K562 (cell line): ENCODE data around the gene FAM149B1. TPM values are rescaled to one million over a fixed set of nuclear protein-coding genes. Genes with fewer than 3 reads are reported as not detected.

ENCODE experiments used
- BHLHE40 ChIP-seq: IDR thresholded peaks from 2 replicates; pipeline ENCODE4 v1.6.1; 2011; ENCODE audit warnings: low read length, improper control_type of control experiment
- CBX2 ChIP-seq: fragments of 200-600 bp; sonication (generic); IDR thresholded peaks from one replicate; pipeline ENCODE4 v1.6.1; 2012; ENCODE audit warnings: mild to moderate bottlenecking, low read length, inconsistent platforms; ENCODE audit not compliant: insufficient read depth, poor library complexity, severe bottlenecking
- FOXJ2 ChIP-seq: fragments of 200-800 bp; sonication (Bioruptor generic); IDR thresholded peaks from 2 replicates; pipeline ENCODE4 v1.6.1; 2016; ENCODE audit warnings: missing genetic modification characterization, missing compliant biosample characterization
- HDAC3 ChIP-seq: fragments of 450-650 bp; IDR thresholded peaks from 2 replicates; pipeline ENCODE4 v1.6.1; 2018; ENCODE audit warnings: borderline replicate concordance, mild to moderate bottlenecking, moderate library complexity; ENCODE audit not compliant: partially characterized antibody
- HLTF ChIP-seq: fragments of 450-650 bp; IDR thresholded peaks from 2 replicates; pipeline ENCODE4 v1.6.1; 2016
- HMGN3 ChIP-seq: IDR thresholded peaks from 2 replicates; pipeline ENCODE4 v1.6.1; 2011; ENCODE audit warnings: borderline replicate concordance, low read depth, mild to moderate bottlenecking, mixed read lengths, low read length; ENCODE audit not compliant: insufficient read length; ENCODE audit errors: extremely low read depth
- HOMEZ ChIP-seq: fragments of 250-450 bp; sonication (Bioruptor Pico); IDR thresholded peaks from 2 replicates; pipeline ENCODE4 v1.4.0; 2020; ENCODE audit warnings: mild to moderate bottlenecking, moderate library complexity
- MCM3 ChIP-seq: fragments of 450-650 bp; IDR thresholded peaks from 2 replicates; pipeline ENCODE4 v1.6.1; 2016
- MXI1 ChIP-seq: IDR thresholded peaks from 2 replicates; pipeline ENCODE4 v1.6.1; 2011; ENCODE audit warnings: low read depth, mild to moderate bottlenecking, improper control_type of control experiment, low read length
- NCOA4 ChIP-seq: fragments of 450-650 bp; IDR thresholded peaks from 2 replicates; pipeline ENCODE4 v1.6.1; 2018; ENCODE audit warnings: mild to moderate bottlenecking; ENCODE audit not compliant: partially characterized antibody
- NELFE ChIP-seq: IDR thresholded peaks from 2 replicates; pipeline ENCODE4 v1.6.1; 2011; ENCODE audit warnings: mild to moderate bottlenecking; ENCODE audit not compliant: insufficient read depth, insufficient read length
- PYGO2 ChIP-seq: fragments of 450-650 bp; IDR thresholded peaks from 2 replicates; pipeline ENCODE4 v1.6.1; 2016; ENCODE audit warnings: mild to moderate bottlenecking, missing genetic modification characterization, moderate library complexity, missing compliant biosample characterization
- RB1 ChIP-seq: fragments of 450-650 bp; IDR thresholded peaks from 2 replicates; pipeline ENCODE4 v1.6.1; 2017; ENCODE audit warnings: low read depth, mild to moderate bottlenecking
- SMARCB1 ChIP-seq: IDR thresholded peaks from 2 replicates; pipeline ENCODE4 v1.6.1; 2011; ENCODE audit warnings: improper control_type of control experiment, low read depth; ENCODE audit not compliant: insufficient read length
- SMARCC2 ChIP-seq: fragments of 450-650 bp; IDR thresholded peaks from 2 replicates; pipeline ENCODE4 v1.6.1; 2017; ENCODE audit warnings: antibody characterized with exemption, moderate library complexity, mild to moderate bottlenecking, low read depth
- THAP12 ChIP-seq: fragments of 250-450 bp; sonication (Bioruptor Pico); IDR thresholded peaks from 2 replicates; pipeline ENCODE4 v1.9.0; 2021; ENCODE audit warnings: mild to moderate bottlenecking, inconsistent platforms
- ZNF212 ChIP-seq: fragments of 450-650 bp; formaldehyde crosslinking; IDR thresholded peaks from 2 replicates; pipeline ENCODE4 v1.4.0; 2020; ENCODE audit warnings: mild to moderate bottlenecking
- ZNF644 ChIP-seq: fragments of 200-800 bp; sonication (Bioruptor generic); IDR thresholded peaks from 2 replicates; pipeline ENCODE4 v1.6.1; 2016; ENCODE audit warnings: low read depth, missing genetic modification characterization, missing compliant biosample characterization
- polyA plus RNA-seq, 8 experiments: library from polyadenylated mRNA; depleted of rRNA in 4 of 8; stranded (reverse) in 5 of 8; unstranded in 3 of 8; fragments of >200 nt; fragmentation: Nextera tagmentation in 2 of 8; fragmentation: Illumina TruSeq in 1 of 8; extraction: Ambion mirVana in 2 of 8; extraction: Trizol in 1 of 8; gene quantifications; 2 replicates each; pipeline versions ENCODE4 v1.2.1 to v1.2.3, GENCODE V29; 2011 to 2014; ENCODE audit warnings: inconsistent platforms in 1 of 8, missing spikeins in 1 of 8
- total RNA-seq, 7 experiments: library from RNA; depleted of rRNA in 6 of 7; stranded (reverse); fragments of >200 nt in 6 of 7; fragmentation: Illumina TruSeq in 2 of 7; extraction: Trizol in 2 of 7; gene quantifications; 2 replicates each; pipeline versions ENCODE4 v1.2.1 to v1.2.3, GENCODE V29; 2011 to 2021; ENCODE audit warnings: low replicate concordance in 1 of 7
- TF ChIP-seq, protein P1 (sequence below): fragments of 150-350 bp; IDR thresholded peaks from 2 replicates; pipeline ENCODE4 v1.6.1; 2014; ENCODE audit warnings: low read depth, mild to moderate bottlenecking, low read length, borderline replicate concordance
- TF ChIP-seq, protein P2 (sequence below), 2 experiments: fragments of 450-650 bp in 1 of 2; sonication (generic) in 1 of 2; formaldehyde crosslinking; conservative IDR thresholded peaks; 2 replicates each; pipeline versions ENCODE4 v1.4.0 to v1.8.1; 2020 to 2022; ENCODE audit warnings: mild to moderate bottlenecking in 1 of 2, missing genetic modification reagents in 1 of 2
- TF ChIP-seq, protein P3 (sequence below): fragments of 450-650 bp; IDR thresholded peaks from 2 replicates; pipeline ENCODE4 v1.6.1; 2016; ENCODE audit warnings: missing biosample characterization, missing genetic modification characterization

FAM149B1 gene
- total and polyA plus RNA-seq, 9 of the 15 experiments (the other 6 are each of a cell fraction or from before 2014, with no cell fraction given), result 4.2 to 18.5 (median 9.3) TPM

GRCh38 chr10:73253225-73253555 is 85.3 kb downstream of the FAM149B1 start (continued):
- TF ChIP-seq THAP12 (CRISPR knock-in tag) (no peak), ZNF212 (CRISPR knock-in tag) (no peak), MXI1 (no peak), SMARCC2 (no peak), HOMEZ (no peak), PYGO2 (tag) (no peak), CBX2 (no peak), BHLHE40 (no peak), NELFE (no peak), NCOA4 (no peak), FOXJ2 (tag) (no peak), SMARCB1 (no peak), HLTF (no peak), HDAC3 (no peak), RB1 (no peak), MCM3 (no peak), ZNF644 (tag) (no peak), HMGN3 (no peak)
- TF ChIP-seq, protein P1, sequence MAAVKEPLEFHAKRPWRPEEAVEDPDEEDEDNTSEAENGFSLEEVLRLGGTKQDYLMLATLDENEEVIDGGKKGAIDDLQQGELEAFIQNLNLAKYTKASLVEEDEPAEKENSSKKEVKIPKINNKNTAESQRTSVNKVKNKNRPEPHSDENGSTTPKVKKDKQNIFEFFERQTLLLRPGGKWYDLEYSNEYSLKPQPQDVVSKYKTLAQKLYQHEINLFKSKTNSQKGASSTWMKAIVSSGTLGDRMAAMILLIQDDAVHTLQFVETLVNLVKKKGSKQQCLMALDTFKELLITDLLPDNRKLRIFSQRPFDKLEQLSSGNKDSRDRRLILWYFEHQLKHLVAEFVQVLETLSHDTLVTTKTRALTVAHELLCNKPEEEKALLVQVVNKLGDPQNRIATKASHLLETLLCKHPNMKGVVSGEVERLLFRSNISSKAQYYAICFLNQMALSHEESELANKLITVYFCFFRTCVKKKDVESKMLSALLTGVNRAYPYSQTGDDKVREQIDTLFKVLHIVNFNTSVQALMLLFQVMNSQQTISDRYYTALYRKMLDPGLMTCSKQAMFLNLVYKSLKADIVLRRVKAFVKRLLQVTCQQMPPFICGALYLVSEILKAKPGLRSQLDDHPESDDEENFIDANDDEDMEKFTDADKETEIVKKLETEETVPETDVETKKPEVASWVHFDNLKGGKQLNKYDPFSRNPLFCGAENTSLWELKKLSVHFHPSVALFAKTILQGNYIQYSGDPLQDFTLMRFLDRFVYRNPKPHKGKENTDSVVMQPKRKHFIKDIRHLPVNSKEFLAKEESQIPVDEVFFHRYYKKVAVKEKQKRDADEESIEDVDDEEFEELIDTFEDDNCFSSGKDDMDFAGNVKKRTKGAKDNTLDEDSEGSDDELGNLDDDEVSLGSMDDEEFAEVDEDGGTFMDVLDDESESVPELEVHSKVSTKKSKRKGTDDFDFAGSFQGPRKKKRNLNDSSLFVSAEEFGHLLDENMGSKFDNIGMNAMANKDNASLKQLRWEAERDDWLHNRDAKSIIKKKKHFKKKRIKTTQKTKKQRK, result no peak
- TF ChIP-seq, protein P2, sequence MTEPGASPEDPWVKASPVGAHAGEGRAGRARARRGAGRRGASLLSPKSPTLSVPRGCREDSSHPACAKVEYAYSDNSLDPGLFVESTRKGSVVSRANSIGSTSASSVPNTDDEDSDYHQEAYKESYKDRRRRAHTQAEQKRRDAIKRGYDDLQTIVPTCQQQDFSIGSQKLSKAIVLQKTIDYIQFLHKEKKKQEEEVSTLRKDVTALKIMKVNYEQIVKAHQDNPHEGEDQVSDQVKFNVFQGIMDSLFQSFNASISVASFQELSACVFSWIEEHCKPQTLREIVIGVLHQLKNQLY (CRISPR knock-in tag; conservative IDR thresholded peaks at IDR 0.05), result no peak
- TF ChIP-seq, protein P3, sequence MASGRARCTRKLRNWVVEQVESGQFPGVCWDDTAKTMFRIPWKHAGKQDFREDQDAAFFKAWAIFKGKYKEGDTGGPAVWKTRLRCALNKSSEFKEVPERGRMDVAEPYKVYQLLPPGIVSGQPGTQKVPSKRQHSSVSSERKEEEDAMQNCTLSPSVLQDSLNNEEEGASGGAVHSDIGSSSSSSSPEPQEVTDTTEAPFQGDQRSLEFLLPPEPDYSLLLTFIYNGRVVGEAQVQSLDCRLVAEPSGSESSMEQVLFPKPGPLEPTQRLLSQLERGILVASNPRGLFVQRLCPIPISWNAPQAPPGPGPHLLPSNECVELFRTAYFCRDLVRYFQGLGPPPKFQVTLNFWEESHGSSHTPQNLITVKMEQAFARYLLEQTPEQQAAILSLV (tag), result no peak
